ENCODE results near the gene SRP19. TPM values are rescaled to one million over a fixed set of nuclear protein-coding genes. Genes with fewer than 3 reads are reported as not detected.
"Not testable (repeated sequence)": the region's sequence is repeated elsewhere in the genome, so short reads cannot be mapped to it uniquely, and the experiment has no call there.

The SRP19 gene
- total RNA-seq, 2 experiments from 2014 or later = 43.7 to 49.6 TPM

- CTCF ChIA-PET = no interaction called here
- intact Hi-C loops (cut with micrococcal nuclease) = no loop called here
- H3K4me3 Mint-ChIP-seq = no peak overlapping the region
These were observed 9.9 kb downstream of the SRP19 start for GRCh38 chr5:112870966-112871365.

GRCh38 chr5:112876362-112876761, 15.3 kb downstream of the SRP19 start:
- no peak overlapping the region for H3K4me3 Mint-ChIP-seq
- H3K27me3 Mint-ChIP-seq (ENCODE audit: low read depth) = no peaks in the 10 kb centered on the region
- DNase-seq = no peak
- intact Hi-C loops (cut with micrococcal nuclease) = loop anchor here (5.0 kb wide), 2 partner anchors 101 to 169 kb away; partner anchors contain the start of gene DCP2
- H3K36me3 Mint-ChIP-seq (ENCODE audit: low read depth) = peaks cover 27% of the 10 kb centered on the region
- CTCF ChIA-PET = no interaction called here
- peaks cover 31% of the 10 kb centered on the region for H3K4me1 Mint-ChIP-seq (ENCODE audit: low read depth)
- no peaks in the 10 kb centered on the region for H3K9me3 Mint-ChIP-seq
- H3K27ac Mint-ChIP-seq = no peak overlapping the region

More at GRCh38 chr5:112870966-112871365, 9.9 kb downstream of the SRP19 start:
- no peak for DNase-seq
- Mint-ChIP-seq H3K27ac (no peak overlapping the region), H3K27me3 (ENCODE audit: low read depth) (no peaks in the 10 kb centered on the region), H3K9me3 (no peaks in the 10 kb centered on the region), H3K4me1 (ENCODE audit: low read depth) (peaks cover 37% of the 10 kb centered on the region), H3K36me3 (ENCODE audit: low read depth) (peaks cover 34% of the 10 kb centered on the region)

- Mint-ChIP-seq H3K4me1 (ENCODE audit: low read depth) (peaks cover 31% of the 10 kb centered on the region), H3K9me3 (no peaks in the 10 kb centered on the region), H3K4me3 (no peak overlapping the region), H3K27me3 (ENCODE audit: low read depth) (no peaks in the 10 kb centered on the region), H3K27ac (no peak overlapping the region), H3K36me3 (ENCODE audit: low read depth) (peaks cover 28% of the 10 kb centered on the region)
- intact Hi-C loops (cut with micrococcal nuclease) = loop anchor here (1.0 to 5.0 kb wide), 5 partner anchors 17 to 171 kb away; partner anchors contain the start of genes DCP2 and SRP19
- CTCF ChIA-PET = interaction anchor here (1.0 to 1.3 kb wide), 6 partner anchors 10 to 101 kb away, joined by 3 to 5 read pairs (median 4); partner anchors contain the start of gene SRP19
- DNase-seq = no peak
These were observed 17.0 kb downstream of the SRP19 start for GRCh38 chr5:112878101-112878500.

GRCh38 chr5:112878760-112879159, 17.7 kb downstream of the SRP19 start:
- intact Hi-C loops (cut with micrococcal nuclease) = loop anchor here (1.0 to 5.0 kb wide), 5 partner anchors 17 to 171 kb away; partner anchors contain the start of genes DCP2 and SRP19
- CTCF ChIA-PET = interaction anchor here (1.0 to 1.3 kb wide), 6 partner anchors 11 to 100 kb away, joined by 3 to 5 read pairs (median 4); partner anchors contain the start of gene SRP19
- H3K27me3 Mint-ChIP-seq (ENCODE audit: low read depth) = no peaks in the 10 kb centered on the region
- peak; percentile 80 for DNase-seq
- H3K36me3 Mint-ChIP-seq (ENCODE audit: low read depth) = peaks cover 23% of the 10 kb centered on the region
- no peak overlapping the region for H3K4me3 Mint-ChIP-seq
- H3K27ac Mint-ChIP-seq = peak overlapping the region; percentile 71
- no peaks in the 10 kb centered on the region for H3K9me3 Mint-ChIP-seq
- H3K4me1 Mint-ChIP-seq (ENCODE audit: low read depth) = peaks cover 27% of the 10 kb centered on the region

- H3K9me3 Mint-ChIP-seq = no peaks in the 10 kb centered on the region
These were observed 19.3 kb downstream of the SRP19 start for GRCh38 chr5:112880219-112880964.

GRCh38 chr5:112883192-112883591, 22.1 kb downstream of the SRP19 start:
- DNase-seq = no peak
- Mint-ChIP-seq H3K9me3 (no peaks in the 10 kb centered on the region), H3K27me3 (ENCODE audit: low read depth) (no peaks in the 10 kb centered on the region), H3K4me1 (ENCODE audit: low read depth) (peaks cover 31% of the 10 kb centered on the region), H3K36me3 (ENCODE audit: low read depth) (peaks cover 27% of the 10 kb centered on the region), H3K4me3 (no peak overlapping the region), H3K27ac (no peak overlapping the region)
- CTCF ChIA-PET = no interaction called here
- intact Hi-C loops (cut with micrococcal nuclease) = no loop called here

More at GRCh38 chr5:112880219-112880964, 19.3 kb downstream of the SRP19 start:
- H3K27me3 Mint-ChIP-seq (ENCODE audit: low read depth) = no peaks in the 10 kb centered on the region
- no peak overlapping the region for H3K4me3 Mint-ChIP-seq
- CTCF ChIA-PET = interaction anchor here (1.9 kb wide), 1 partner anchor 10 kb away, joined by 5 read pairs; no protein-coding TSS in a partner anchor
- DNase-seq = no peak
- peaks cover 27% of the 10 kb centered on the region for H3K4me1 Mint-ChIP-seq (ENCODE audit: low read depth)
- intact Hi-C loops (cut with micrococcal nuclease) = no loop called here
- H3K27ac Mint-ChIP-seq = peak overlapping the region; percentile 13
- peaks cover 22% of the 10 kb centered on the region for H3K36me3 Mint-ChIP-seq (ENCODE audit: low read depth)

- H3K4me1 Mint-ChIP-seq (ENCODE audit: low read depth) = peaks cover 28% of the 10 kb centered on the region
These were observed 23.9 kb downstream of the SRP19 start for GRCh38 chr5:112885001-112885400.

GRCh38 chr5:112886975-112887374, 25.9 kb downstream of the SRP19 start:
- Mint-ChIP-seq H3K27me3 (ENCODE audit: low read depth) (no peaks in the 10 kb centered on the region), H3K27ac (no peak overlapping the region), H3K36me3 (ENCODE audit: low read depth) (peaks cover 31% of the 10 kb centered on the region), H3K9me3 (peaks cover 2% of the 10 kb centered on the region), H3K4me1 (ENCODE audit: low read depth) (peaks cover 23% of the 10 kb centered on the region), H3K4me3 (no peak overlapping the region)
- CTCF ChIA-PET = interaction anchor here (1.0 kb wide), 1 partner anchor 65 kb away, joined by 3 read pairs; no protein-coding TSS in a partner anchor
- intact Hi-C loops (cut with micrococcal nuclease) = no loop called here
- DNase-seq = no peak

More at GRCh38 chr5:112885001-112885400, 23.9 kb downstream of the SRP19 start:
- Mint-ChIP-seq H3K27me3 (ENCODE audit: low read depth) (no peaks in the 10 kb centered on the region), H3K36me3 (ENCODE audit: low read depth) (peaks cover 33% of the 10 kb centered on the region), H3K27ac (no peak overlapping the region), H3K4me3 (no peak overlapping the region), H3K9me3 (peaks cover 2% of the 10 kb centered on the region)
- no peak for DNase-seq
- CTCF ChIA-PET = interaction anchor here (0.7 kb wide), 1 partner anchor 95 kb away, joined by 4 read pairs; no protein-coding TSS in a partner anchor
- intact Hi-C loops (cut with micrococcal nuclease) = no loop called here

GRCh38 chr5:112892066-112892465, 31.0 kb downstream of the SRP19 start:
- peaks cover 35% of the 10 kb centered on the region for H3K36me3 Mint-ChIP-seq (ENCODE audit: low read depth)
- intact Hi-C loops (cut with micrococcal nuclease) = not testable (repeated sequence)

GRCh38 chr5:112892776-112893175, 31.7 kb downstream of the SRP19 start:
- intact Hi-C loops (cut with micrococcal nuclease) = no loop called here
- Mint-ChIP-seq H3K27ac (peak overlapping the region; percentile 33), H3K27me3 (ENCODE audit: low read depth) (no peaks in the 10 kb centered on the region), H3K36me3 (ENCODE audit: low read depth) (peaks cover 34% of the 10 kb centered on the region), H3K4me3 (no peak overlapping the region), H3K4me1 (ENCODE audit: low read depth) (peaks cover 15% of the 10 kb centered on the region), H3K9me3 (peaks cover 2% of the 10 kb centered on the region)
- CTCF ChIA-PET = no interaction called here
- no peak for DNase-seq

More at GRCh38 chr5:112892066-112892465, 31.0 kb downstream of the SRP19 start:
- not testable (repeated sequence) for DNase-seq; H3K9me3 Mint-ChIP-seq; H3K27ac Mint-ChIP-seq; H3K4me3 Mint-ChIP-seq; H3K27me3 Mint-ChIP-seq (ENCODE audit: low read depth)
- H3K4me1 Mint-ChIP-seq (ENCODE audit: low read depth) = peaks cover 20% of the 10 kb centered on the region
- CTCF ChIA-PET = interaction anchor here (0.7 kb wide), 1 partner anchor 44 kb away, joined by 3 read pairs; no protein-coding TSS in a partner anchor

GRCh38 chr5:112895682-112896081, 34.6 kb downstream of the SRP19 start:
- CTCF ChIA-PET = interaction anchor here (0.7 to 1.1 kb wide), 2 partner anchors 8 to 79 kb away, joined by 3 read pairs; no protein-coding TSS in a partner anchor
- no peak for DNase-seq
- H3K4me3 Mint-ChIP-seq = no peak overlapping the region
- peaks cover 6% of the 10 kb centered on the region for H3K4me1 Mint-ChIP-seq (ENCODE audit: low read depth)
- H3K9me3 Mint-ChIP-seq = no peaks in the 10 kb centered on the region
- intact Hi-C loops (cut with micrococcal nuclease) = no loop called here
- no peak overlapping the region for H3K27ac Mint-ChIP-seq
- H3K27me3 Mint-ChIP-seq (ENCODE audit: low read depth) = no peaks in the 10 kb centered on the region
- H3K36me3 Mint-ChIP-seq (ENCODE audit: low read depth) = peaks cover 32% of the 10 kb centered on the region

GRCh38 chr5:112902561-112902960, 41.5 kb downstream of the SRP19 start:
- H3K27ac Mint-ChIP-seq = no peak overlapping the region
- intact Hi-C loops (cut with micrococcal nuclease) = no loop called here
- H3K4me3 Mint-ChIP-seq = no peak overlapping the region
- no peak for DNase-seq
- peaks cover 16% of the 10 kb centered on the region for H3K36me3 Mint-ChIP-seq (ENCODE audit: low read depth)
- no peaks in the 10 kb centered on the region for H3K27me3 Mint-ChIP-seq (ENCODE audit: low read depth)
- no peaks in the 10 kb centered on the region for H3K9me3 Mint-ChIP-seq
- CTCF ChIA-PET = interaction anchor here (0.5 to 0.8 kb wide), 3 partner anchors 17 to 66 kb away, joined by 3 to 5 read pairs (median 3); no protein-coding TSS in a partner anchor
- peaks cover 2% of the 10 kb centered on the region for H3K4me1 Mint-ChIP-seq (ENCODE audit: low read depth)

Data from activated naive CD4-positive, alpha-beta T cell treated with anti-CD3 and anti-CD28 coated beads for 36 hours (primary cell).